GM12801 (cell line): ENCODE measurements around the gene EDEM1.

Source experiments
- CTCF ChIP-seq: IDR thresholded peaks from one replicate; pipeline ENCODE4 v1.5.1; 2011; ENCODE audit warnings: control low read depth; ENCODE audit not compliant: insufficient read length; ENCODE audit errors: extremely low read depth

EDEM1 gene

GRCh38 chr3:5145120-5145519, 42.4 kb upstream of the EDEM1 start:
- TF ChIP-seq CTCF: no peak

GRCh38 chr3:5149306-5149880, 38.1 kb upstream of the EDEM1 start:
- no peak for TF ChIP-seq CTCF

GRCh38 chr3:5151586-5151985, 35.9 kb upstream of the EDEM1 start:
- TF ChIP-seq CTCF: no peak

- no peak for TF ChIP-seq CTCF
Measured at GRCh38 chr3:5153074-5153473, 34.4 kb upstream of the EDEM1 start.

GRCh38 chr3:5155241-5155640, 32.3 kb upstream of the EDEM1 start:
- TF ChIP-seq CTCF: no peak

- no peak for TF ChIP-seq CTCF
Measured at GRCh38 chr3:5160321-5160720, 27.2 kb upstream of the EDEM1 start.

GRCh38 chr3:5160940-5161858, 26.3 kb upstream of the EDEM1 start:
- no peak for TF ChIP-seq CTCF
